Calu3 (cell line): ENCODE measurements around the gene DBX1. TPM values are rescaled to one million over a fixed set of nuclear protein-coding genes. Genes with fewer than 3 reads are reported as not detected.

Source experiments
- BruUV-seq: library from RNA; stranded (reverse); fragments of 400-500 nt; replicated peaks from 2 replicates; lab custom pipeline; 2021; lab: Mats Ljungman, UMichigan
- CTCF ChIA-PET: fragments of 300-600 bp; sonication (Branson Sonifier 250); formaldehyde crosslinking; loops from one replicate; lab custom pipeline; 2022; ENCODE audit warnings: antibody characterized with exemption; lab: Charles Lee
- DNase-seq: peaks from one replicate; pipeline ENCODE4 v3.0.0; 2022
- H3K27ac Mint-ChIP-seq: one replicate; pipeline ENCODE4 v1.8.0; 2022; ENCODE audit warnings: mixed read lengths; ENCODE audit not compliant: unreplicated experiment
- H3K27me3 Mint-ChIP-seq: one replicate; pipeline ENCODE4 v1.8.0; 2022; ENCODE audit warnings: mixed read lengths; ENCODE audit not compliant: unreplicated experiment
- H3K36me3 Mint-ChIP-seq: one replicate; pipeline ENCODE4 v1.8.0; 2022; ENCODE audit warnings: mild to moderate bottlenecking, moderate library complexity, mixed read lengths; ENCODE audit not compliant: insufficient read depth, unreplicated experiment
- H3K4me1 Mint-ChIP-seq: one replicate; pipeline ENCODE4 v1.8.0; 2022; ENCODE audit warnings: mild to moderate bottlenecking, low read depth, mixed read lengths; ENCODE audit not compliant: unreplicated experiment
- H3K4me3 Mint-ChIP-seq: one replicate; pipeline ENCODE4 v1.8.0; 2022; ENCODE audit warnings: mild to moderate bottlenecking, low read depth, moderate library complexity, mixed read lengths; ENCODE audit not compliant: unreplicated experiment
- H3K9me3 Mint-ChIP-seq: one replicate; pipeline ENCODE4 v1.8.0; 2022; ENCODE audit warnings: low read depth, mixed read lengths; ENCODE audit not compliant: unreplicated experiment
- intact Hi-C: fragments of 100-400 bp; cut with micrococcal nuclease; formaldehyde crosslinking; loops from one replicate; pipeline ENCODE4 v1.10.0; 2022; ENCODE audit not compliant: unreplicated experiment
- total RNA-seq: library from RNA; stranded (reverse); gene quantifications from 2 replicates; pipeline ENCODE4 v1.2.3, GENCODE V29; 2022
- TF ChIP-seq, protein P1 (sequence below): fragments of 200-600 bp; IDR thresholded peaks from one replicate; pipeline ENCODE4 v1.8.0; 2022; ENCODE audit warnings: antibody characterized with exemption; ENCODE audit not compliant: unreplicated experiment

Gene DBX1
- total RNA-seq, 1 experiment from 2014 or later = not detected

DNA sequence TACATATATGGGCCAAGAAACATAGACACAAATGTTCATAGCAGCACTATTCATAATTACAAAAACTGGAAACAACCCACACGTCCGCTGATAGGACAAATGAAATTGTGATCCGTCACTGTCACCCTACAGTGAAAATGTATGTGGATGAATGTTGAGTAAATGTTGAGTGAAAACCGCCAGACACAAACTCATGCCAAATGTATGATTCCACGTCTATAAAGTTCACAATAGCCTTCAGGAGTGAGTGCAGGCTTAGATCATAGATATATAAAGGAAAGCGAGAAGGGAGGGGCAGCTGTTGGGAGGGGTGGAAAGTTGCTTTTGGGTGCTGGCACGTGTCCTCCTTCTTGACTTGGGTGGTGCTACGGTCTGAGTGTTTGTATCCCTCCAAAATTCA is 33.6 kb downstream of the DBX1 start:
- BruUV-seq = no TSS peak
- Mint-ChIP-seq H3K4me1 (no peaks in the 10 kb centered on the region), H3K36me3 (no peaks in the 10 kb centered on the region), H3K27me3 (no peaks in the 10 kb centered on the region), H3K4me3 (no peak overlapping the region), H3K27ac (no peak overlapping the region), H3K9me3 (no peaks in the 10 kb centered on the region)
- no peak for DNase-seq
- CTCF ChIA-PET = interaction anchor here (0.6 kb wide), 1 partner anchor 177 kb away, joined by 3 read pairs; no protein-coding TSS in a partner anchor
- intact Hi-C loops = loop anchor here (5.0 to 10.0 kb wide), 4 partner anchors 211 to 882 kb away; partner anchors contain the start of gene E2F8
- TF ChIP-seq, protein P1, sequence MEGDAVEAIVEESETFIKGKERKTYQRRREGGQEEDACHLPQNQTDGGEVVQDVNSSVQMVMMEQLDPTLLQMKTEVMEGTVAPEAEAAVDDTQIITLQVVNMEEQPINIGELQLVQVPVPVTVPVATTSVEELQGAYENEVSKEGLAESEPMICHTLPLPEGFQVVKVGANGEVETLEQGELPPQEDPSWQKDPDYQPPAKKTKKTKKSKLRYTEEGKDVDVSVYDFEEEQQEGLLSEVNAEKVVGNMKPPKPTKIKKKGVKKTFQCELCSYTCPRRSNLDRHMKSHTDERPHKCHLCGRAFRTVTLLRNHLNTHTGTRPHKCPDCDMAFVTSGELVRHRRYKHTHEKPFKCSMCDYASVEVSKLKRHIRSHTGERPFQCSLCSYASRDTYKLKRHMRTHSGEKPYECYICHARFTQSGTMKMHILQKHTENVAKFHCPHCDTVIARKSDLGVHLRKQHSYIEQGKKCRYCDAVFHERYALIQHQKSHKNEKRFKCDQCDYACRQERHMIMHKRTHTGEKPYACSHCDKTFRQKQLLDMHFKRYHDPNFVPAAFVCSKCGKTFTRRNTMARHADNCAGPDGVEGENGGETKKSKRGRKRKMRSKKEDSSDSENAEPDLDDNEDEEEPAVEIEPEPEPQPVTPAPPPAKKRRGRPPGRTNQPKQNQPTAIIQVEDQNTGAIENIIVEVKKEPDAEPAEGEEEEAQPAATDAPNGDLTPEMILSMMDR = no peak

DNA sequence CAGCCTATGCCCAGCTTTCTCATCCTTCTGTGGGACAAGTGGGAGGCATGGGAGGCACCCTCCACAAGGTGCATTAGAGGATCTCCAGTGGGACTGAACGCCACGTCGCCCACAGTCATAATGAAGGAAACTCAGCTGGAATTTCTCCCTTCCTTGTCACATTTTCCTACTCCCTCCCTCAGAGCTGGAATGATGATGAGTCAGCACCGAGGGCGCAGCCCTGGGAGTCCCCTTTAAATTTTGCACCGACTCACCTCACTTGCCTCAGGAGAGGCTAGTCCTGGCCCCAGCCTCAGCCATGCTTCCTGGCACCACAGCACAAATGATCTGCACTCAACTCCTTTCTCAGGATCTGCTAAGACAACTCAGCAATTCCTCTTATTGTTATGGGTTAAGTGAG is 34.3 kb downstream of the DBX1 start:
- intact Hi-C loops = loop anchor here (5.0 to 10.0 kb wide), 4 partner anchors 211 to 881 kb away; partner anchors contain the start of gene E2F8
- no peak overlapping the region for H3K27ac Mint-ChIP-seq
- TF ChIP-seq, protein P1 = no peak
- no peaks in the 10 kb centered on the region for H3K9me3 Mint-ChIP-seq
- BruUV-seq = no TSS peak
- no peaks in the 10 kb centered on the region for H3K4me1 Mint-ChIP-seq
- DNase-seq = no peak
- no peak overlapping the region for H3K4me3 Mint-ChIP-seq
- H3K27me3 Mint-ChIP-seq = no peaks in the 10 kb centered on the region
- CTCF ChIA-PET = no interaction called here
- H3K36me3 Mint-ChIP-seq = no peaks in the 10 kb centered on the region

- CTCF ChIA-PET = interaction anchor here (0.6 to 0.7 kb wide), 2 partner anchors 168 to 325 kb away, joined by 4 to 5 read pairs; no protein-coding TSS in a partner anchor
- H3K36me3 Mint-ChIP-seq = peaks cover 12% of the 10 kb centered on the region
- H3K27me3 Mint-ChIP-seq = no peaks in the 10 kb centered on the region
- H3K9me3 Mint-ChIP-seq = no peaks in the 10 kb centered on the region
- no peak overlapping the region for H3K27ac Mint-ChIP-seq
- H3K4me1 Mint-ChIP-seq = no peaks in the 10 kb centered on the region
- no peak for DNase-seq
- intact Hi-C loops = loop anchor here (10.0 kb wide), 2 partner anchors 567 to 877 kb away; partner anchors contain the start of gene E2F8
- no TSS peak for BruUV-seq
- TF ChIP-seq, protein P1 = no peak
- no peak overlapping the region for H3K4me3 Mint-ChIP-seq
Observed at GRCh38 chr11:20122131-20122530, 38.1 kb downstream of the DBX1 start.

- Mint-ChIP-seq H3K4me1 (no peaks in the 10 kb centered on the region), H3K36me3 (peaks cover 12% of the 10 kb centered on the region), H3K4me3 (no peak overlapping the region), H3K27me3 (no peaks in the 10 kb centered on the region), H3K27ac (no peak overlapping the region), H3K9me3 (no peaks in the 10 kb centered on the region)
- CTCF ChIA-PET = no interaction called here
- no peak for DNase-seq
- intact Hi-C loops = loop anchor here (10.0 kb wide), 2 partner anchors 566 to 876 kb away; partner anchors contain the start of gene E2F8
- no TSS peak for BruUV-seq
- TF ChIP-seq, protein P1 = no peak
Observed at GRCh38 chr11:20120134-20120925, 39.9 kb downstream of the DBX1 start.
